A549 (cell line): ENCODE results near the gene TMEM179. TPM values are rescaled to one million over a fixed set of nuclear protein-coding genes. Genes with fewer than 3 reads are reported as not detected.

ENCODE experiments used
- ATAC-seq, 2 experiments: fragments of 200-7000 bp in 1 of 2; fragments of >200 bp in 1 of 2; cut with Nextera tagmentation in 1 of 2; cut with Tn5 transposase in 1 of 2; 3 replicates each; pipeline versions ENCODE4 v1.8.0 to v1.9.1; 2018 to 2020; ENCODE audit warnings: mild to moderate bottlenecking in 1 of 2, moderate library complexity in 1 of 2
- CTCF ChIA-PET: fragments of 300-600 bp; sonication (Branson Sonifier 250); formaldehyde crosslinking; extraction: SDS; loops from one replicate; lab custom pipeline; 2021; ENCODE audit warnings: antibody characterized with exemption, inconsistent platforms; lab: Yijun Ruan, JAX
- POLR2A ChIA-PET: fragments of 350-600 bp; formaldehyde crosslinking; extraction: SDS; loops from one replicate; lab custom pipeline; 2021; ENCODE audit warnings: antibody characterized with exemption, inconsistent platforms; lab: Yijun Ruan, JAX
- DNase-seq, 2 experiments: peaks; one replicate each; pipeline versions ENCODE4 v3.0.0 to v3.0.0-alpha.2; 2011 to 2016; ENCODE audit warnings: low read depth in 1 of 2, low spot score in 1 of 2
- FAIRE-seq: peaks from 2 replicates; lab custom pipeline; 2011; peaks lifted over from hg19 to GRCh38; lab: Jason Lieb, UNC
- H3K27ac ChIP-seq, 2 experiments: fragments of >200 bp; sonication (Bioruptor Twin); formaldehyde crosslinking; 3 replicates each; pipeline ENCODE4 v1.5.1; 2016 to 2017
- H3K4me1 ChIP-seq: fragments of >200 bp; sonication (Bioruptor Twin); formaldehyde crosslinking; 3 replicates; pipeline ENCODE4 v1.6.1; 2016
- H3K4me2 ChIP-seq: fragments of >200 bp; sonication (Bioruptor Twin); formaldehyde crosslinking; 3 replicates; pipeline ENCODE4 v1.6.1; 2016
- H3K4me3 ChIP-seq: fragments of >200 bp; sonication (Bioruptor Twin); formaldehyde crosslinking; 3 replicates; pipeline ENCODE4 v1.5.1; 2016
- H3K9me3 ChIP-seq: fragments of >200 bp; sonication (Bioruptor Twin); formaldehyde crosslinking; 3 replicates; pipeline ENCODE4 v1.6.1; 2016
- CBX8 ChIP-seq: fragments of 200-600 bp; sonication (generic); IDR thresholded peaks from 2 replicates; pipeline ENCODE4 v1.6.1; 2016
- CHD2 ChIP-seq: fragments of 150-350 bp; IDR thresholded peaks from 2 replicates; pipeline ENCODE4 v1.6.1; 2014; ENCODE audit warnings: low read length; ENCODE audit not compliant: partially characterized antibody
- FOSB ChIP-seq: fragments of 250-450 bp; sonication (Bioruptor Pico); IDR thresholded peaks from 2 replicates; pipeline ENCODE4 v1.5.0; 2020; ENCODE audit warnings: mild to moderate bottlenecking, moderate library complexity
- MAZ ChIP-seq: fragments of 150-350 bp; IDR thresholded peaks from 2 replicates; pipeline ENCODE4 v1.6.1; 2014; ENCODE audit warnings: antibody characterized with exemption, low read depth, low read length, borderline replicate concordance
- NPAS2 ChIP-seq: fragments of 250-450 bp; sonication (Bioruptor Pico); IDR thresholded peaks from 2 replicates; pipeline ENCODE4 v1.8.0; 2022; ENCODE audit warnings: mild to moderate bottlenecking, moderate library complexity, borderline replicate concordance
- PHF8 ChIP-seq: fragments of 200-600 bp; sonication (generic); IDR thresholded peaks from 2 replicates; pipeline ENCODE4 v1.6.1; 2016; ENCODE audit warnings: low read depth, mild to moderate bottlenecking, antibody characterized with exemption, moderate library complexity, borderline replicate concordance
- POLR2AphosphoS2 ChIP-seq: conservative IDR thresholded peaks from 2 replicates; pipeline ENCODE4 v1.6.1; 2012; ENCODE audit warnings: low read length, improper control_type of control experiment, inconsistent platforms
- RAD21 ChIP-seq, 2 experiments: fragments of >200 bp in 1 of 2; sonication (Bioruptor Twin) in 1 of 2; formaldehyde crosslinking in 1 of 2; IDR thresholded peaks in 1 of 2; conservative IDR thresholded peaks in 1 of 2; 2 replicates in 1 of 2; 3 replicates in 1 of 2; pipeline ENCODE4 v1.6.1; 2012 to 2018; ENCODE audit warnings: inconsistent platforms in 1 of 2
- RCOR1 ChIP-seq: fragments of 150-350 bp; IDR thresholded peaks from 2 replicates; pipeline ENCODE4 v1.6.1; 2014; ENCODE audit warnings: antibody characterized with exemption, low read length, low read depth
- SMC3 ChIP-seq: fragments of >200 bp; sonication (Bioruptor Twin); formaldehyde crosslinking; IDR thresholded peaks from 3 replicates; pipeline ENCODE4 v1.6.1; 2018; ENCODE audit warnings: inconsistent platforms
- TP53 ChIP-seq: fragments of 250-450 bp; sonication (Bioruptor Pico); IDR thresholded peaks from 2 replicates; pipeline ENCODE4 v1.5.0; 2021; ENCODE audit warnings: mild to moderate bottlenecking, moderate library complexity
- ZFP36 ChIP-seq: fragments of 450-650 bp; IDR thresholded peaks from 2 replicates; pipeline ENCODE4 v1.6.1; 2014; ENCODE audit warnings: borderline replicate concordance; ENCODE audit not compliant: partially characterized antibody
- WGBS: methylation state at CpG from one replicate; pipeline ENCODE4 v1.1.6; 2017; ENCODE audit errors: missing lambda C conversion rate; 5-methylcytosine and 5-hydroxymethylcytosine counted together
- polyA plus RNA-seq, 4 experiments: library from polyadenylated mRNA; depleted of rRNA in 3 of 4; stranded (reverse); fragments of >200 nt; fragmentation: RNase III in 1 of 4; extraction: RNeasy Plus Mini Kit Qiagen cat#74134 plus additional on column Dnase treatment in 1 of 4; gene quantifications; 2 replicates in 3 of 4; 3 replicates in 1 of 4; pipeline ENCODE4 v1.2.3, GENCODE V29; 2011 to 2017
- TF ChIP-seq, protein P1 (sequence below): fragments of 200-600 bp; sonication (generic); IDR thresholded peaks from 2 replicates; pipeline ENCODE4 v1.6.1; 2016; ENCODE audit warnings: antibody characterized with exemption, mild to moderate bottlenecking, moderate library complexity
- TF ChIP-seq, protein P2 (sequence below): fragments of 250-450 bp; sonication (Bioruptor Pico); IDR thresholded peaks from 2 replicates; pipeline ENCODE4 v1.5.0; 2020; ENCODE audit warnings: low read depth, mild to moderate bottlenecking, moderate library complexity
- TF ChIP-seq, protein P3 (sequence below): fragments of >200 bp; sonication (Bioruptor Twin); formaldehyde crosslinking; IDR thresholded peaks from 3 replicates; pipeline ENCODE4 v1.5.1; 2016
- TF ChIP-seq, protein P4 (sequence below): fragments of >200 bp; sonication (Bioruptor Twin); formaldehyde crosslinking; IDR thresholded peaks from 3 replicates; pipeline ENCODE4 v1.6.1; 2016

TMEM179 gene
- polyA plus RNA-seq, 2 of the 4 experiments (the other 2 are of a cell fraction), result 0.63 TPM; not detected in 1

DNA sequence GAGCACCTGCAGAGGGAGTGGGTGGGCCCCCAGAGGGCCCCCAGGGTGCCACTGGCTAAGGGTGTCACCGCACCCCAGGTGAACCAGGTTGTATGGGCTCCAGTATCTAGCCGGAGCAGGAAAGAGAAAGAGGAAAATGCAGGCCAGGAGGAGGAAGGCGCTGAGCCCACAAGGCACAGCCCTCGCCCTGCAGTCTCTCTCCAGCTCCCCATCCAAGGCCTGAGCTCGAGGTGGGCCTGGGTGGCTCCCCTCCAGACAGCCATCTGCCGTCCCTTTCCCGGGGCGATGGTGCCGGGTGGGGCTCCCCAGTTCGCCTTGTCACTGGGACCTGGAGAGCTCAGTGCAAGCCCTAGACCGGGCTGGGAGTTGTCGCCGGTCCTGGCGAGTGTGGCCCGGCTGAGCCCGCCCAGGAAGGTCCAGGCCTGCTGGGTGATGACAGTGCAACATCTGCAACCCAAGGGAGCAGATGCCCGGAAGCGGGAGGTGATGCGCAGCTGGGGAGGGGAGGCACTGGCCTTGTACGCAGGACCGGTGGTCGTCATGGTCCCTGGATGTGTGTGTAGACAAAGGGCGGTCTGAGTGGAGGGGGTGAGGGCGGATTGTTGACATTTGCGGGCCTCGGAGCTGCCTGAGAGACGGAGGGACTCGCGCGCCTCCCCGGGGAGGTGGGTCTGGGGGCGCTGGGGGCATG lies 716 bp downstream of the TMEM179 start:
- FAIRE-seq, result no peak
- ATAC-seq, result peak in 1 of 2 experiments; percentile 19; a peak in 3 of 6 replicates
- H3K4me3 ChIP-seq, result peak overlapping the region; percentile 34; the same call in 1 of the 3 replicates
- H3K9me3 ChIP-seq, result no peaks in the 10 kb centered on the region
- POLR2A ChIA-PET, result no interaction called here
- H3K4me1 ChIP-seq, result no peaks in the 10 kb centered on the region
- no peak for DNase-seq
- no peak for TF ChIP-seq MAZ
- TF ChIP-seq, protein P1, sequence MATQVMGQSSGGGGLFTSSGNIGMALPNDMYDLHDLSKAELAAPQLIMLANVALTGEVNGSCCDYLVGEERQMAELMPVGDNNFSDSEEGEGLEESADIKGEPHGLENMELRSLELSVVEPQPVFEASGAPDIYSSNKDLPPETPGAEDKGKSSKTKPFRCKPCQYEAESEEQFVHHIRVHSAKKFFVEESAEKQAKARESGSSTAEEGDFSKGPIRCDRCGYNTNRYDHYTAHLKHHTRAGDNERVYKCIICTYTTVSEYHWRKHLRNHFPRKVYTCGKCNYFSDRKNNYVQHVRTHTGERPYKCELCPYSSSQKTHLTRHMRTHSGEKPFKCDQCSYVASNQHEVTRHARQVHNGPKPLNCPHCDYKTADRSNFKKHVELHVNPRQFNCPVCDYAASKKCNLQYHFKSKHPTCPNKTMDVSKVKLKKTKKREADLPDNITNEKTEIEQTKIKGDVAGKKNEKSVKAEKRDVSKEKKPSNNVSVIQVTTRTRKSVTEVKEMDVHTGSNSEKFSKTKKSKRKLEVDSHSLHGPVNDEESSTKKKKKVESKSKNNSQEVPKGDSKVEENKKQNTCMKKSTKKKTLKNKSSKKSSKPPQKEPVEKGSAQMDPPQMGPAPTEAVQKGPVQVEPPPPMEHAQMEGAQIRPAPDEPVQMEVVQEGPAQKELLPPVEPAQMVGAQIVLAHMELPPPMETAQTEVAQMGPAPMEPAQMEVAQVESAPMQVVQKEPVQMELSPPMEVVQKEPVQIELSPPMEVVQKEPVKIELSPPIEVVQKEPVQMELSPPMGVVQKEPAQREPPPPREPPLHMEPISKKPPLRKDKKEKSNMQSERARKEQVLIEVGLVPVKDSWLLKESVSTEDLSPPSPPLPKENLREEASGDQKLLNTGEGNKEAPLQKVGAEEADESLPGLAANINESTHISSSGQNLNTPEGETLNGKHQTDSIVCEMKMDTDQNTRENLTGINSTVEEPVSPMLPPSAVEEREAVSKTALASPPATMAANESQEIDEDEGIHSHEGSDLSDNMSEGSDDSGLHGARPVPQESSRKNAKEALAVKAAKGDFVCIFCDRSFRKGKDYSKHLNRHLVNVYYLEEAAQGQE, result peak; percentile 24; the same call in 1 of the 2 replicates
- no peak for TF ChIP-seq RAD21 (conservative IDR thresholded peaks at IDR 0.05 in 1 of 2, IDR thresholded peaks at IDR 0.05 in 1 of 2)
- TF ChIP-seq NPAS2 (CRISPR knock-in tag), result no peak
- TF ChIP-seq CBX8, result no peak
- no peak for TF ChIP-seq POLR2AphosphoS2
- TF ChIP-seq ZFP36, result no peak
- no peak for TF ChIP-seq PHF8
- no peak for TF ChIP-seq CHD2
- peak overlapping the region; percentile 69 for H3K4me2 ChIP-seq
- 48% methylated on average over 22 of the region's 32 CpGs for WGBS
- CTCF ChIA-PET, result interaction anchor here (1.1 to 1.9 kb wide), 2 partner anchors 40 to 526 kb away, joined by 3 to 7 read pairs; no protein-coding TSS in a partner anchor
- H3K27ac ChIP-seq, result no peak overlapping the region

DNA sequence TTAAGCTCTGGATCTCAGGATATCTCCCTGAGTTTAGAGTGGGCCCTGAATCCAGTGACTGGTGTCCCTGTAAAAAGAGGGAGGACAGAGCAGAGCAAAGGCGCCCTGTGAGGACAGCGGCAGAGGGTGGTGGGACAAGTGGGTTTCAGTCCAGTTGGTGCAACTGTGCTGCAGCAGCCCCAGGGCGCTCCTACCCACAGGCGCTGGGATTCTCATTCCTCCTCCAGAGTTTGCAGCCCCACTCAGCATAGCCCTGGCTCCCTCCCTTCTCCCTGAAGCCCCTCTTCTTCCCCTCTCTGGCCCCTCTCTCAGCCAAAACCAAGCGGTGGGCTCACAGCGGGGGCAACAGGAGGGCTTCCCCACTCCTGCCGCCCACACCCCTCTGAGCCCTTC lies 1.6 kb downstream of the TMEM179 start:
- H3K27ac ChIP-seq, result no peak overlapping the region
- no peaks in the 10 kb centered on the region for H3K4me1 ChIP-seq
- H3K4me3 ChIP-seq, result no peak overlapping the region
- no peak for FAIRE-seq
- CTCF ChIA-PET, result interaction anchor here (0.7 kb wide), 1 partner anchor 21 kb away, joined by 3 read pairs; no protein-coding TSS in a partner anchor
- no peak for ATAC-seq
- H3K9me3 ChIP-seq, result no peaks in the 10 kb centered on the region
- TF ChIP-seq RCOR1 (no peak), TP53 (CRISPR knock-in tag) (no peak), SMC3 (no peak), ZFP36 (no peak), FOSB (CRISPR knock-in tag) (no peak)
- TF ChIP-seq, protein P2, sequence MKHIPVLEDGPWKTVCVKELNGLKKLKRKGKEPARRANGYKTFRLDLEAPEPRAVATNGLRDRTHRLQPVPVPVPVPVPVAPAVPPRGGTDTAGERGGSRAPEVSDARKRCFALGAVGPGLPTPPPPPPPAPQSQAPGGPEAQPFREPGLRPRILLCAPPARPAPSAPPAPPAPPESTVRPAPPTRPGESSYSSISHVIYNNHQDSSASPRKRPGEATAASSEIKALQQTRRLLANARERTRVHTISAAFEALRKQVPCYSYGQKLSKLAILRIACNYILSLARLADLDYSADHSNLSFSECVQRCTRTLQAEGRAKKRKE (CRISPR knock-in tag), result no peak
- TF ChIP-seq, protein P3, sequence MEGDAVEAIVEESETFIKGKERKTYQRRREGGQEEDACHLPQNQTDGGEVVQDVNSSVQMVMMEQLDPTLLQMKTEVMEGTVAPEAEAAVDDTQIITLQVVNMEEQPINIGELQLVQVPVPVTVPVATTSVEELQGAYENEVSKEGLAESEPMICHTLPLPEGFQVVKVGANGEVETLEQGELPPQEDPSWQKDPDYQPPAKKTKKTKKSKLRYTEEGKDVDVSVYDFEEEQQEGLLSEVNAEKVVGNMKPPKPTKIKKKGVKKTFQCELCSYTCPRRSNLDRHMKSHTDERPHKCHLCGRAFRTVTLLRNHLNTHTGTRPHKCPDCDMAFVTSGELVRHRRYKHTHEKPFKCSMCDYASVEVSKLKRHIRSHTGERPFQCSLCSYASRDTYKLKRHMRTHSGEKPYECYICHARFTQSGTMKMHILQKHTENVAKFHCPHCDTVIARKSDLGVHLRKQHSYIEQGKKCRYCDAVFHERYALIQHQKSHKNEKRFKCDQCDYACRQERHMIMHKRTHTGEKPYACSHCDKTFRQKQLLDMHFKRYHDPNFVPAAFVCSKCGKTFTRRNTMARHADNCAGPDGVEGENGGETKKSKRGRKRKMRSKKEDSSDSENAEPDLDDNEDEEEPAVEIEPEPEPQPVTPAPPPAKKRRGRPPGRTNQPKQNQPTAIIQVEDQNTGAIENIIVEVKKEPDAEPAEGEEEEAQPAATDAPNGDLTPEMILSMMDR, result no peak
- TF ChIP-seq, protein P4, sequence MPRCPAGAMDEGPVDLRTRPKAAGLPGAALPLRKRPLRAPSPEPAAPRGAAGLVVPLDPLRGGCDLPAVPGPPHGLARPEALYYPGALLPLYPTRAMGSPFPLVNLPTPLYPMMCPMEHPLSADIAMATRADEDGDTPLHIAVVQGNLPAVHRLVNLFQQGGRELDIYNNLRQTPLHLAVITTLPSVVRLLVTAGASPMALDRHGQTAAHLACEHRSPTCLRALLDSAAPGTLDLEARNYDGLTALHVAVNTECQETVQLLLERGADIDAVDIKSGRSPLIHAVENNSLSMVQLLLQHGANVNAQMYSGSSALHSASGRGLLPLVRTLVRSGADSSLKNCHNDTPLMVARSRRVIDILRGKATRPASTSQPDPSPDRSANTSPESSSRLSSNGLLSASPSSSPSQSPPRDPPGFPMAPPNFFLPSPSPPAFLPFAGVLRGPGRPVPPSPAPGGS, result no peak
- TF ChIP-seq, all 56 proteins: peak for 0
- no peak for DNase-seq
- WGBS, result 58% methylated on average over 7 of the region's 7 CpGs
- no peak overlapping the region for H3K4me2 ChIP-seq
- POLR2A ChIA-PET, result no interaction called here
